ENCODE data around the gene NSMCE1. TPM values are rescaled to one million over a fixed set of nuclear protein-coding genes. Genes with fewer than 3 reads are reported as not detected.

NSMCE1 gene
- total RNA-seq, 4 donors from 2014 or later: 22.4 to 92.4 (median 29.5) TPM

DNA sequence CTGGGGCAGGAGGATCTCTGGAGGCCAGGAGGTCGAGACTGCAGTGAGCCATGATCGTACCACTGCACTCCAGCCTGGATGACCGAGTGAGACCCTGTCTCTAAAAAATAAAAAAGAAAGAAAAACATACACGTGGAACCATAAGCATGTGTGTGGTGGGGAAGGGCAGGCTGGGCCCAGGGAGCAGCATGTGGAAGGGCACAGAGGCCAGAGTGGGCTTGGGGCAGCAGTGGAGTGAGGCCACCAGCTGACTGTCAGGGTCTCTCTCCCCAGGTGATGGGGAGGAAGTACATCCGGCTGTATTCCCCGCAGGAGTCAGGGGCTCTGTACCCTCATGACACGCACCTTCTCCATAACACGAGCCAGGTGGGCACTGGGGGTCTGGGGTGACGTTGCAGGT, 48.5 kb downstream of the NSMCE1 start:
- TF ChIP-seq POLR2A (IDR thresholded peaks at IDR 0.05): no peak
- TF ChIP-seq, protein P1, sequence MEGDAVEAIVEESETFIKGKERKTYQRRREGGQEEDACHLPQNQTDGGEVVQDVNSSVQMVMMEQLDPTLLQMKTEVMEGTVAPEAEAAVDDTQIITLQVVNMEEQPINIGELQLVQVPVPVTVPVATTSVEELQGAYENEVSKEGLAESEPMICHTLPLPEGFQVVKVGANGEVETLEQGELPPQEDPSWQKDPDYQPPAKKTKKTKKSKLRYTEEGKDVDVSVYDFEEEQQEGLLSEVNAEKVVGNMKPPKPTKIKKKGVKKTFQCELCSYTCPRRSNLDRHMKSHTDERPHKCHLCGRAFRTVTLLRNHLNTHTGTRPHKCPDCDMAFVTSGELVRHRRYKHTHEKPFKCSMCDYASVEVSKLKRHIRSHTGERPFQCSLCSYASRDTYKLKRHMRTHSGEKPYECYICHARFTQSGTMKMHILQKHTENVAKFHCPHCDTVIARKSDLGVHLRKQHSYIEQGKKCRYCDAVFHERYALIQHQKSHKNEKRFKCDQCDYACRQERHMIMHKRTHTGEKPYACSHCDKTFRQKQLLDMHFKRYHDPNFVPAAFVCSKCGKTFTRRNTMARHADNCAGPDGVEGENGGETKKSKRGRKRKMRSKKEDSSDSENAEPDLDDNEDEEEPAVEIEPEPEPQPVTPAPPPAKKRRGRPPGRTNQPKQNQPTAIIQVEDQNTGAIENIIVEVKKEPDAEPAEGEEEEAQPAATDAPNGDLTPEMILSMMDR (IDR thresholded peaks at IDR 0.05): no peak
- no peak overlapping the region for H3K4me3 ChIP-seq
- no peaks in the 10 kb centered on the region for H3K27me3 ChIP-seq
- H3K36me3 ChIP-seq: peaks cover 0 to 44% (median 7%) of the 10 kb centered on the region in 3 donors
- no peaks in the 10 kb centered on the region for H3K9me3 ChIP-seq
- intact Hi-C loops (cut with DNase I): no loop called here
- no peak for DNase-seq
- H3K4me1 ChIP-seq: peaks cover 0 to 18% (median 3%) of the 10 kb centered on the region in 3 donors
- WGBS, 2 donors: 85 to 89% methylated on average over 5 to 9 of the region's 9 CpGs
- H3K27ac ChIP-seq: no peak overlapping the region

DNA sequence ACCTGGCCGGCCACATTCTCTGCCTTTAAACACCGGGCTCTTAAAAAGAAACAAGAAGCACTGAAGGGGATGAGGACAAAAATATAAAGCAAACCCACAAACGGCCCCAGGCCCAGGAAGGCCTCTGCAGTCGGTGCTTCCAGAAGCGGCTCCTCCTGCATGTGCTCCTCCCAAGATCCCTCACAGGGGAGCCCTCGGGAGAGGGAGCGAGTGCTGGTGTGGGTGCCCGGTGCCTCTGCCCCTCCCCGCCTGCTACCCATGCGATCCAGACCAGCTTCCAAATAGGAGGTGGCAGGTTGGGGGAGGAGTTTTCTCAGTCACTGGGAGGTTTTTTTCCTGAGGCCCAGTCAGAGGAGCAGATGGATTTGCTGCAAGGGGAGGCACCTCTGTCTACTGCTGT, 49.4 kb downstream of the NSMCE1 start:
- Histone ChIP-seq H3K9me3 (no peaks in the 10 kb centered on the region), H3K27ac (no peak overlapping the region), H3K4me3 (no peak overlapping the region), H3K4me1 (peaks cover 0 to 18% (median 3%) of the 10 kb centered on the region in 3 donors), H3K36me3 (peaks cover 0 to 44% (median 1%) of the 10 kb centered on the region in 3 donors), H3K27me3 (no peaks in the 10 kb centered on the region)
- intact Hi-C loops (cut with DNase I): no loop called here
- no peak for DNase-seq
- TF ChIP-seq, protein P1 (IDR thresholded peaks at IDR 0.05): no peak
- no peak for TF ChIP-seq POLR2A (IDR thresholded peaks at IDR 0.05)
- 67% methylated on average over 7 to 8 of the region's 10 CpGs for WGBS, 2 donors

DNA sequence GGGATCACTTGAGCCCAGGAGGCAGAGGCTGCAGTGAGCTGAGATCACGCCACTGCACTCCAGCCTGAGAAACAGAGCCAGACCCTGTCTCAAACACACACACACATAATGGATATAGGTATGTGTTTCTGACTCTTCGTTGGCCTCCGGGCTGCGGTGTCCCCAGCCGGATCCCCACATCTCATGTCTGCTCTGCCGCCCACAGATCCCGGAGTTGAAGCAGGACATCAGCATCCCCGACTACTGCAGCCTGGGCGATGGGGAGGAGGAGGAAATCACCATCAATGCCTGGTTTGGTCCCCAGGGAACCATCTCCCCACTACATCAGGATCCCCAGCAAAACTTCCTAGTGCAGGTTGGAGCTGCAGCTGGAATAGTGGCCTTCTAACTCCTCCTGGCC, 49.8 kb downstream of the NSMCE1 start:
- peaks cover 0 to 44% (median 0%) of the 10 kb centered on the region in 3 donors for H3K36me3 ChIP-seq
- H3K27ac ChIP-seq: no peak overlapping the region
- TF ChIP-seq, protein P1 (IDR thresholded peaks at IDR 0.05): no peak
- no peak for TF ChIP-seq POLR2A (IDR thresholded peaks at IDR 0.05)

DNA sequence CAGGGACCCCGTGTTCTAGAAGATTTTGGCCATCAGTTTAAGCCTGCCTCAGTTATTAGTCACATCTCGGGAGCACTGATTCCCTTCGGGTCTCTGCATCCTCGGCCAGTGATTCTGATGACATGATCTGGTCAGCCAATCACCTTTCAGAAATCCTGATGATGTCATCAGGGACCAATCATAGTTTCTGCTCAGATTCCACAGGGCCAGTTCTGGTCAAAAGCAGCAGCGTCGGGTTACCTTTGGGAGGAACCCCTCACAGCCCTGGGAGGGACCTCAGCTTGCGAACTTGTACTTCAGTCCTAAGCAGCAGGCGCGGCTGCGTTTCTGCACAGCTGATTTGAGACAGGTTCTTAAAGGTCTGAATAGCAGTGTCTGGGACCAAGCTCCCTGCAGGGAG, 51.3 kb downstream of the NSMCE1 start:
- Histone ChIP-seq H3K27ac (no peak overlapping the region), H3K4me3 (no peak overlapping the region), H3K4me1 (peaks cover 0 to 5% (median 0%) of the 10 kb centered on the region in 3 donors), H3K9me3 (no peaks in the 10 kb centered on the region), H3K36me3 (peaks cover 0 to 49% (median 0%) of the 10 kb centered on the region in 3 donors), H3K27me3 (no peaks in the 10 kb centered on the region)
- intact Hi-C loops (cut with DNase I): no loop called here
- 82 to 89% methylated on average over 6 to 10 of the region's 10 CpGs for WGBS, 2 donors
- no peak for DNase-seq
- no peak for TF ChIP-seq POLR2A (IDR thresholded peaks at IDR 0.05)
- TF ChIP-seq, protein P1 (IDR thresholded peaks at IDR 0.05): no peak

More for the DNA sequence above, 49.8 kb downstream of the NSMCE1 start:
- Histone ChIP-seq H3K4me3 (no peak overlapping the region), H3K9me3 (no peaks in the 10 kb centered on the region), H3K4me1 (peaks cover 0 to 18% (median 3%) of the 10 kb centered on the region in 3 donors), H3K27me3 (no peaks in the 10 kb centered on the region)
- 60 to 91% methylated on average over 1 of the region's 9 CpGs for WGBS, 2 donors
- intact Hi-C loops (cut with DNase I): no loop called here
- no peak for DNase-seq

DNA sequence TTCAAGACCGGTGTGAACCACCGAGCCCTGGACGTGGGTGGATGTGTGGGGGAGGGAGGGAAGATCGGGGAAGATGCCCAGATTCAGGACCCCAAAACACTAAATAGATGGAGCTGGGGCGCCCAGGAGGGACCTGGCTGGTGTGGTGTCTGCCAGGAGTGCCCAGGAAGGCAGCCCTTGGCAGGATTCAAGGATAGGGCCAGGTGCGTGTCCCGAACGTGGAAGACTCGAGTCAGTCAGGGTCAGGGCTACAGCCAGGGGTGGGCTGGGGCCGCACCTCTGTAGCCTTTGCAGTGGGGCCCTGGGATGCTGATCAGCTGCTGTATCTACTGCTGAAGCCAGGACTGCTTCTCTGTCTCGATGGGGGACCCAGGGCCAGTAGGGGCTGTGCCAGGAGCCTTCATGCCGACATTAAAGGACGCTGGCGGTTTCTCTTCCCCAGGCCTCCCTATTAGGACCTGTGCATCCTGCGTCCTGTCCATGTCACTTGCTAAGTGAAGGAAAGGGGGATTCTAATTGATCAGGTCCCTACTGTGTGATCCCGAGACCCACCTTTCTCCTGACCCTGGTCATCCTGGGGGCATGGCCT, 52.2 kb downstream of the NSMCE1 start:
- TF ChIP-seq, protein P1 (IDR thresholded peaks at IDR 0.05): no peak
- TF ChIP-seq POLR2A (IDR thresholded peaks at IDR 0.05): no peak
- Histone ChIP-seq H3K4me1 (no peaks in the 10 kb centered on the region), H3K36me3 (peaks cover 0 to 58% (median 0%) of the 10 kb centered on the region in 3 donors), H3K27ac (no peak overlapping the region), H3K4me3 (no peak overlapping the region), H3K9me3 (no peaks in the 10 kb centered on the region), H3K27me3 (no peaks in the 10 kb centered on the region)
- WGBS, 2 donors: 89 to 92% methylated on average over 10 to 11 of the region's 16 CpGs
- intact Hi-C loops (cut with DNase I): no loop called here
- DNase-seq: no peak

All from esophagus squamous epithelium (tissue), 5 donors.